A549 (cell line): ENCODE results near the gene HMG20A. TPM values are rescaled to one million over a fixed set of nuclear protein-coding genes. Genes with fewer than 3 reads are reported as not detected.
"Not testable (repeated sequence)": the region's sequence is repeated elsewhere in the genome, so short reads cannot be mapped to it uniquely, and the experiment has no call there.

Experiments used
- ATAC-seq, 2 experiments: fragments of 200-7000 bp in 1 of 2; fragments of >200 bp in 1 of 2; cut with Nextera tagmentation in 1 of 2; cut with Tn5 transposase in 1 of 2; 3 replicates each; pipeline versions ENCODE4 v1.8.0 to v1.9.1; 2018 to 2020; ENCODE audit warnings: mild to moderate bottlenecking in 1 of 2, moderate library complexity in 1 of 2
- CTCF ChIA-PET: fragments of 300-600 bp; sonication (Branson Sonifier 250); formaldehyde crosslinking; extraction: SDS; loops from one replicate; lab custom pipeline; 2021; ENCODE audit warnings: antibody characterized with exemption, inconsistent platforms; lab: Yijun Ruan, JAX
- POLR2A ChIA-PET: fragments of 350-600 bp; formaldehyde crosslinking; extraction: SDS; loops from one replicate; lab custom pipeline; 2021; ENCODE audit warnings: antibody characterized with exemption, inconsistent platforms; lab: Yijun Ruan, JAX
- DNase-seq, 2 experiments: peaks; one replicate each; pipeline versions ENCODE4 v3.0.0 to v3.0.0-alpha.2; 2011 to 2016; ENCODE audit warnings: low read depth in 1 of 2, low spot score in 1 of 2
- FAIRE-seq: peaks from 2 replicates; lab custom pipeline; 2011; peaks lifted over from hg19 to GRCh38; lab: Jason Lieb, UNC
- H3K27ac ChIP-seq, 2 experiments: fragments of >200 bp; sonication (Bioruptor Twin); formaldehyde crosslinking; 3 replicates each; pipeline ENCODE4 v1.5.1; 2016 to 2017
- H3K4me1 ChIP-seq: fragments of >200 bp; sonication (Bioruptor Twin); formaldehyde crosslinking; 3 replicates; pipeline ENCODE4 v1.6.1; 2016
- H3K4me2 ChIP-seq: fragments of >200 bp; sonication (Bioruptor Twin); formaldehyde crosslinking; 3 replicates; pipeline ENCODE4 v1.6.1; 2016
- H3K4me3 ChIP-seq: fragments of >200 bp; sonication (Bioruptor Twin); formaldehyde crosslinking; 3 replicates; pipeline ENCODE4 v1.5.1; 2016
- H3K9me3 ChIP-seq: fragments of >200 bp; sonication (Bioruptor Twin); formaldehyde crosslinking; 3 replicates; pipeline ENCODE4 v1.6.1; 2016
- CBX8 ChIP-seq: fragments of 200-600 bp; sonication (generic); IDR thresholded peaks from 2 replicates; pipeline ENCODE4 v1.6.1; 2016
- CEBPB ChIP-seq, 2 experiments: fragments of >200 bp in 1 of 2; sonication (Bioruptor Twin) in 1 of 2; formaldehyde crosslinking in 1 of 2; IDR thresholded peaks; 2 replicates each; pipeline ENCODE4 v1.6.1; 2012 to 2016
- CHD2 ChIP-seq: fragments of 150-350 bp; IDR thresholded peaks from 2 replicates; pipeline ENCODE4 v1.6.1; 2014; ENCODE audit warnings: low read length; ENCODE audit not compliant: partially characterized antibody
- CHD4 ChIP-seq: fragments of 200-600 bp; sonication (generic); IDR thresholded peaks from 2 replicates; pipeline ENCODE4 v1.6.1; 2016; ENCODE audit warnings: antibody characterized with exemption, mild to moderate bottlenecking, borderline replicate concordance
- EHF ChIP-seq: fragments of 250-450 bp; sonication (Bioruptor Pico); IDR thresholded peaks from 2 replicates; pipeline ENCODE4 v1.5.0; 2020; ENCODE audit warnings: mild to moderate bottlenecking
- FOSL2 ChIP-seq, 2 experiments: fragments of 450-650 bp in 1 of 2; fragments of >200 bp in 1 of 2; sonication (Bioruptor Twin) in 1 of 2; formaldehyde crosslinking; IDR thresholded peaks; 2 replicates each; pipeline versions ENCODE4 v1.5.0 to v1.6.1; 2016 to 2020; ENCODE audit warnings: mild to moderate bottlenecking in 1 of 2, moderate library complexity in 1 of 2
- FOXS1 ChIP-seq: fragments of 250-450 bp; sonication (Bioruptor Pico); IDR thresholded peaks from 2 replicates; pipeline ENCODE4 v1.5.0; 2020; ENCODE audit warnings: mild to moderate bottlenecking, moderate library complexity
- HOXB13 ChIP-seq: fragments of 250-450 bp; sonication (Bioruptor Pico); IDR thresholded peaks from 2 replicates; pipeline ENCODE4 v1.5.0; 2020; ENCODE audit warnings: low read depth, mild to moderate bottlenecking, moderate library complexity
- JUN ChIP-seq, 2 experiments: fragments of >200 bp; sonication (Bioruptor Twin); formaldehyde crosslinking; IDR thresholded peaks; 2 replicates in 1 of 2; 3 replicates in 1 of 2; pipeline ENCODE4 v1.6.1; 2016 to 2017
- NFE2L2 ChIP-seq: fragments of 150-350 bp; conservative IDR thresholded peaks from 2 replicates; pipeline ENCODE4 v1.6.1; 2014; ENCODE audit warnings: low read length
- POLR2A ChIP-seq: IDR thresholded peaks from 2 replicates; pipeline ENCODE4 v1.6.1; 2012; ENCODE audit warnings: mild to moderate bottlenecking, low read length
- POLR2AphosphoS2 ChIP-seq: conservative IDR thresholded peaks from 2 replicates; pipeline ENCODE4 v1.6.1; 2012; ENCODE audit warnings: low read length, improper control_type of control experiment, inconsistent platforms
- RAD21 ChIP-seq, 2 experiments: fragments of >200 bp in 1 of 2; sonication (Bioruptor Twin) in 1 of 2; formaldehyde crosslinking in 1 of 2; IDR thresholded peaks in 1 of 2; conservative IDR thresholded peaks in 1 of 2; 2 replicates in 1 of 2; 3 replicates in 1 of 2; pipeline ENCODE4 v1.6.1; 2012 to 2018; ENCODE audit warnings: inconsistent platforms in 1 of 2
- RNF2 ChIP-seq: fragments of 200-600 bp; sonication (generic); IDR thresholded peaks from 2 replicates; pipeline ENCODE4 v1.6.1; 2016; ENCODE audit warnings: low read depth, mild to moderate bottlenecking, antibody characterized with exemption, moderate library complexity, borderline replicate concordance
- SMC3 ChIP-seq: fragments of >200 bp; sonication (Bioruptor Twin); formaldehyde crosslinking; IDR thresholded peaks from 3 replicates; pipeline ENCODE4 v1.6.1; 2018; ENCODE audit warnings: inconsistent platforms
- ZSCAN20 ChIP-seq: fragments of 250-450 bp; sonication (Bioruptor Pico); IDR thresholded peaks from 2 replicates; pipeline ENCODE4 v1.8.0; 2022; ENCODE audit warnings: mild to moderate bottlenecking, moderate library complexity
- WGBS: methylation state at CpG from one replicate; pipeline ENCODE4 v1.1.6; 2017; ENCODE audit errors: missing lambda C conversion rate; 5-methylcytosine and 5-hydroxymethylcytosine counted together
- polyA plus RNA-seq, 4 experiments: library from polyadenylated mRNA; depleted of rRNA in 3 of 4; stranded (reverse); fragments of >200 nt; fragmentation: RNase III in 1 of 4; extraction: RNeasy Plus Mini Kit Qiagen cat#74134 plus additional on column Dnase treatment in 1 of 4; gene quantifications; 2 replicates in 3 of 4; 3 replicates in 1 of 4; pipeline ENCODE4 v1.2.3, GENCODE V29; 2011 to 2017
- TF ChIP-seq, protein P1 (sequence below): fragments of 200-600 bp; sonication (generic); IDR thresholded peaks from 2 replicates; pipeline ENCODE4 v1.6.1; 2016; ENCODE audit warnings: antibody characterized with exemption, mild to moderate bottlenecking, moderate library complexity
- TF ChIP-seq, protein P2 (sequence below): fragments of 250-450 bp; sonication (Bioruptor Pico); IDR thresholded peaks from 2 replicates; pipeline ENCODE4 v1.5.0; 2021; ENCODE audit warnings: mild to moderate bottlenecking, moderate library complexity, borderline replicate concordance
- TF ChIP-seq, protein P3 (sequence below): fragments of 450-650 bp; IDR thresholded peaks from 2 replicates; pipeline ENCODE4 v1.6.1; 2014; ENCODE audit warnings: antibody characterized with exemption
- TF ChIP-seq, protein P4 (sequence below): fragments of >200 bp; sonication (Bioruptor Twin); formaldehyde crosslinking; IDR thresholded peaks from 2 replicates; pipeline ENCODE4 v1.6.1; 2016
- TF ChIP-seq, protein P5 (sequence below): fragments of 250-450 bp; sonication (Bioruptor Pico); IDR thresholded peaks from 2 replicates; pipeline ENCODE4 v1.5.0; 2020; ENCODE audit warnings: low read depth, mild to moderate bottlenecking, moderate library complexity
- TF ChIP-seq, protein P6 (sequence below): fragments of >200 bp; sonication (Bioruptor Twin); formaldehyde crosslinking; IDR thresholded peaks from 3 replicates; pipeline ENCODE4 v1.6.1; 2016

Gene HMG20A
- polyA plus RNA-seq, 2 of the 4 experiments (the other 2 are of a cell fraction), result 29.5 to 85.1 TPM

DNA sequence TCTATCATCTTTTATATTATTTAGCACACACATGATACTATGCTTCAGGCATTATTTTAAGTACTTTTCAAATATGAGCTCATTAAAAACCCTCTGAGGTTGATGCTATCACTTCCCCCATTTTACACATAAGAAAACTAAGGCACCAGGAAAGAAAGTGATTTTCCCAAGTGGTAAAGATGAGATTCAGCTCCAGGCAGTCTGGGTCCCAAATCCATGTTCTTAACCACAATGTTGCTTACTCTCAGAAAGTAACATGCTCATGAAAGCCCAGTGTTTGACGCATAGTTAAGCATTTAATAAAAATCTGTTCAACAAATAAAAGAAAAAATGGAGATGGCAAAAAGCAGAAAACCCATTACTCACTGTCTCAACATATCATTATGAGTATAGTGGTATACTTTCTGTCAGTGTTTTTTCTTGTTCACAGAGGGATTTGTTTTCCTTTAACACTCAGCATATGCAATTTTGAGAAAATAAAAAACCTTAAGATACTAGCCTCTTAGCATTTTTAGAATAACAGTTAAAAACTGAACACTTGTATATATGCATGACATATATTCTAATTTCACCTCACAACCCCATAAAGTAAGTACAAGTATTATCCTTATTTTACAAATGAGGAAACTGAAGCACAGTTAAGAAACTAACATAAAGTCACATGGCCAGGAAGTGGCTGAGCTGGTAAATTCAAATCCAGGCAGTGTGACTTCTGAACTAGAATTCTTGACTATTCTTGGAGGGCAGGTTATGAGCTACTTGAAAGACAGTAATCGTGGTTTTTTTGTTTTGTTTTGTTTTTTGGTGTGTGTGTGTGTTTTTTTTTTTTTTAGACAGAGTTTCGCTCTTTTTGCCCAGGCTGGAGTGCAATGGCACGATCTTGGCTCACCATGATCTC lies 11.2 kb upstream of the HMG20A start (continued):
- TF ChIP-seq, protein P1, sequence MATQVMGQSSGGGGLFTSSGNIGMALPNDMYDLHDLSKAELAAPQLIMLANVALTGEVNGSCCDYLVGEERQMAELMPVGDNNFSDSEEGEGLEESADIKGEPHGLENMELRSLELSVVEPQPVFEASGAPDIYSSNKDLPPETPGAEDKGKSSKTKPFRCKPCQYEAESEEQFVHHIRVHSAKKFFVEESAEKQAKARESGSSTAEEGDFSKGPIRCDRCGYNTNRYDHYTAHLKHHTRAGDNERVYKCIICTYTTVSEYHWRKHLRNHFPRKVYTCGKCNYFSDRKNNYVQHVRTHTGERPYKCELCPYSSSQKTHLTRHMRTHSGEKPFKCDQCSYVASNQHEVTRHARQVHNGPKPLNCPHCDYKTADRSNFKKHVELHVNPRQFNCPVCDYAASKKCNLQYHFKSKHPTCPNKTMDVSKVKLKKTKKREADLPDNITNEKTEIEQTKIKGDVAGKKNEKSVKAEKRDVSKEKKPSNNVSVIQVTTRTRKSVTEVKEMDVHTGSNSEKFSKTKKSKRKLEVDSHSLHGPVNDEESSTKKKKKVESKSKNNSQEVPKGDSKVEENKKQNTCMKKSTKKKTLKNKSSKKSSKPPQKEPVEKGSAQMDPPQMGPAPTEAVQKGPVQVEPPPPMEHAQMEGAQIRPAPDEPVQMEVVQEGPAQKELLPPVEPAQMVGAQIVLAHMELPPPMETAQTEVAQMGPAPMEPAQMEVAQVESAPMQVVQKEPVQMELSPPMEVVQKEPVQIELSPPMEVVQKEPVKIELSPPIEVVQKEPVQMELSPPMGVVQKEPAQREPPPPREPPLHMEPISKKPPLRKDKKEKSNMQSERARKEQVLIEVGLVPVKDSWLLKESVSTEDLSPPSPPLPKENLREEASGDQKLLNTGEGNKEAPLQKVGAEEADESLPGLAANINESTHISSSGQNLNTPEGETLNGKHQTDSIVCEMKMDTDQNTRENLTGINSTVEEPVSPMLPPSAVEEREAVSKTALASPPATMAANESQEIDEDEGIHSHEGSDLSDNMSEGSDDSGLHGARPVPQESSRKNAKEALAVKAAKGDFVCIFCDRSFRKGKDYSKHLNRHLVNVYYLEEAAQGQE, result no peak
- TF ChIP-seq FOSL2 (IDR thresholded peaks at IDR 0.05) (no peak), FOSL2 (CRISPR knock-in tag; IDR thresholded peaks at IDR 0.05) (no peak), CHD4 (no peak)

DNA sequence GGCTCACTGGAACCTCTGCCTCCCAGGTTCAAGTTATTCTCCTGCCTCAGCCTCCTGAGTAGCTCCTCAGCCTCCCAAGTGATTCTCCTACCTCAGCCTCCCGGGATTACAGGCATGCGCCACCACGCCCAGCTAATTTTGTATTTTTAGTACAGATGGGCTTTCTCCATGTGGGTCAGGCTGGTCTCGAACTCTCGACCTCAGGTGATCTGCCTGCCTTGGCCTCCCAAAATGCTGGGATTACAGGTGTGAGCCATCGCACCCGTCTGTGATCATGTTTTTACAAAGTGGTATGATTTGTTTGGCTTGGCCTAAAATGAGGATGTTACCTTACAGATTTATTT lies 10.6 kb upstream of the HMG20A start:
- CTCF ChIA-PET, result interaction anchor here (0.6 to 1.6 kb wide), 4 partner anchors 9 to 87 kb away, joined by 3 to 5 read pairs (median 4); no protein-coding TSS in a partner anchor
- POLR2A ChIA-PET, result not testable (repeated sequence)

DNA sequence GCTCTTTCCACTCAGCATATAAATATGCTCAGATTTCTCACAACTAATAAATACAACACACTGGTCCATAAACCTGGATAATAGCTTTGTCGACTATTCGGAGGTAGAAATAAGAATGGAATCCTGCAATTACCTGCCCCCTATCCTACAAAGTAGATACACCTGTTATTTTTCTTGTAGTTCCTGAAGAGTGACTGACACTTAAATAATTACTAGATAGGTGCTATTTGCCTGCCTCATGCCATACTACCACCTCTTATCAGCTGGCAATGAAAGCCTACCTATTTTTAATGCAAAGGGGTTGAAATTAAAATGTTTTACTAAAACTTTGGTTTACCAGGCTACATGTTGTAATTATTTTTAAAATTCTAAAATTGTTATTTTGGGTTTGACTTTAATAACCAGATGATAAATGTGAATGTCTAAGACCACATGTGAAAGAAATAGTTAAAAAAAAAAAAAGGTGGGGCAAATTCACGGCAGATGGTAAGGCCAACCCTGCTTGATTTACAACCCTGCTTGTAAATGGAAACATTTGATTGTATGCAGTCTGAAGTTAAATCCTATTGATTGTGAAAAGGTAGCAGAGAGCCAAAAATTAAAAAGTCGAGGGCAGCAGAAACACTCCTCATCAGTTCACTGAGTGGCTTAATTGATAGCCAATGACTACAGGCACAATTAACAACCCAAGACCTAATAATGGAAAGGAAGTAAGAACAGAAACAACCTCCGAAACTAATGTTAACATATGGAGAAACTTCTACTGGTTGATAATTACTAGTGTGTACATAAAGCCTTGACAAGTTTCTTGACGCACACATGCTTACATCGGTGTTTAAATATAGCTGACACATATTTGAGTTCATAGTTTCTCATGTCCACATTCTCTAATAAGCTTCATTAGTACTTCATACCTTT lies 9.7 kb upstream of the HMG20A start:
- FAIRE-seq (no peak), DNase-seq (no peak), ATAC-seq (no peak)
- POLR2A ChIA-PET, result no interaction called here
- Histone ChIP-seq H3K27ac (no peak overlapping the region), H3K9me3 (no peaks in the 10 kb centered on the region), H3K4me1 (no peaks in the 10 kb centered on the region), H3K4me3 (no peak overlapping the region), H3K4me2 (no peak overlapping the region)
- CTCF ChIA-PET, result interaction anchor here (0.6 to 1.6 kb wide), 5 partner anchors 8 to 953 kb away, joined by 3 to 5 read pairs (median 5); partner anchors contain the start of gene HMG20A
- TF ChIP-seq POLR2AphosphoS2 (no peak), CHD2 (no peak), ZSCAN20 (no peak), RAD21 (conservative IDR thresholded peaks at IDR 0.05 in 1 of 2, IDR thresholded peaks at IDR 0.05 in 1 of 2) (no peak), EHF (CRISPR knock-in tag) (no peak), CBX8 (no peak), RNF2 (no peak), CHD4 (no peak), CEBPB (IDR thresholded peaks at IDR 0.05) (no peak), NFE2L2 (no peak), SMC3 (no peak), HOXB13 (no peak), FOXS1 (CRISPR knock-in tag) (no peak), JUN (IDR thresholded peaks at IDR 0.05) (no peak), POLR2A (no peak)
- TF ChIP-seq, protein P2, sequence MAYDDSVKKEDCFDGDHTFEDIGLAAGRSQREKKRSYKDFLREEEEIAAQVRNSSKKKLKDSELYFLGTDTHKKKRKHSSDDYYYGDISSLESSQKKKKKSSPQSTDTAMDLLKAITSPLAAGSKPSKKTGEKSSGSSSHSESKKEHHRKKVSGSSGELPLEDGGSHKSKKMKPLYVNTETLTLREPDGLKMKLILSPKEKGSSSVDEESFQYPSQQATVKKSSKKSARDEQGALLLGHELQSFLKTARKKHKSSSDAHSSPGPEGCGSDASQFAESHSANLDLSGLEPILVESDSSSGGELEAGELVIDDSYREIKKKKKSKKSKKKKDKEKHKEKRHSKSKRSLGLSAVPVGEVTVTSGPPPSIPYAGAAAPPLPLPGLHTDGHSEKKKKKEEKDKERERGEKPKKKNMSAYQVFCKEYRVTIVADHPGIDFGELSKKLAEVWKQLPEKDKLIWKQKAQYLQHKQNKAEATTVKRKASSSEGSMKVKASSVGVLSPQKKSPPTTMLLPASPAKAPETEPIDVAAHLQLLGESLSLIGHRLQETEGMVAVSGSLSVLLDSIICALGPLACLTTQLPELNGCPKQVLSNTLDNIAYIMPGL (CRISPR knock-in tag), result no peak
- TF ChIP-seq, protein P3, sequence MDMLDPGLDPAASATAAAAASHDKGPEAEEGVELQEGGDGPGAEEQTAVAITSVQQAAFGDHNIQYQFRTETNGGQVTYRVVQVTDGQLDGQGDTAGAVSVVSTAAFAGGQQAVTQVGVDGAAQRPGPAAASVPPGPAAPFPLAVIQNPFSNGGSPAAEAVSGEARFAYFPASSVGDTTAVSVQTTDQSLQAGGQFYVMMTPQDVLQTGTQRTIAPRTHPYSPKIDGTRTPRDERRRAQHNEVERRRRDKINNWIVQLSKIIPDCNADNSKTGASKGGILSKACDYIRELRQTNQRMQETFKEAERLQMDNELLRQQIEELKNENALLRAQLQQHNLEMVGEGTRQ, result no peak
- TF ChIP-seq, protein P4, sequence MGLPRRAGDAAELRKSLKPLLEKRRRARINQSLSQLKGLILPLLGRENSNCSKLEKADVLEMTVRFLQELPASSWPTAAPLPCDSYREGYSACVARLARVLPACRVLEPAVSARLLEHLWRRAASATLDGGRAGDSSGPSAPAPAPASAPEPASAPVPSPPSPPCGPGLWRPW, result no peak
- TF ChIP-seq, protein P5, sequence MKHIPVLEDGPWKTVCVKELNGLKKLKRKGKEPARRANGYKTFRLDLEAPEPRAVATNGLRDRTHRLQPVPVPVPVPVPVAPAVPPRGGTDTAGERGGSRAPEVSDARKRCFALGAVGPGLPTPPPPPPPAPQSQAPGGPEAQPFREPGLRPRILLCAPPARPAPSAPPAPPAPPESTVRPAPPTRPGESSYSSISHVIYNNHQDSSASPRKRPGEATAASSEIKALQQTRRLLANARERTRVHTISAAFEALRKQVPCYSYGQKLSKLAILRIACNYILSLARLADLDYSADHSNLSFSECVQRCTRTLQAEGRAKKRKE (CRISPR knock-in tag), result no peak
- TF ChIP-seq, protein P6, sequence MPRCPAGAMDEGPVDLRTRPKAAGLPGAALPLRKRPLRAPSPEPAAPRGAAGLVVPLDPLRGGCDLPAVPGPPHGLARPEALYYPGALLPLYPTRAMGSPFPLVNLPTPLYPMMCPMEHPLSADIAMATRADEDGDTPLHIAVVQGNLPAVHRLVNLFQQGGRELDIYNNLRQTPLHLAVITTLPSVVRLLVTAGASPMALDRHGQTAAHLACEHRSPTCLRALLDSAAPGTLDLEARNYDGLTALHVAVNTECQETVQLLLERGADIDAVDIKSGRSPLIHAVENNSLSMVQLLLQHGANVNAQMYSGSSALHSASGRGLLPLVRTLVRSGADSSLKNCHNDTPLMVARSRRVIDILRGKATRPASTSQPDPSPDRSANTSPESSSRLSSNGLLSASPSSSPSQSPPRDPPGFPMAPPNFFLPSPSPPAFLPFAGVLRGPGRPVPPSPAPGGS, result no peak
- WGBS, result 90% methylated on average over 7 of the region's 7 CpGs

More for the DNA sequence above, 10.6 kb upstream of the HMG20A start:
- FAIRE-seq, H3K4me1 ChIP-seq, H3K4me2 ChIP-seq, DNase-seq, H3K27ac ChIP-seq, ATAC-seq, H3K4me3 ChIP-seq, H3K9me3 ChIP-seq: not testable (repeated sequence)
- WGBS, result 90% methylated on average over 7 of the region's 7 CpGs
